Fibroblast of skin of right biceps (primary cell): ENCODE measurements around the gene PGM5.

Experiments
- DNase-seq: peaks from one replicate; pipeline ENCODE4 v3.0.0-alpha.2; 2013

Gene PGM5

DNA sequence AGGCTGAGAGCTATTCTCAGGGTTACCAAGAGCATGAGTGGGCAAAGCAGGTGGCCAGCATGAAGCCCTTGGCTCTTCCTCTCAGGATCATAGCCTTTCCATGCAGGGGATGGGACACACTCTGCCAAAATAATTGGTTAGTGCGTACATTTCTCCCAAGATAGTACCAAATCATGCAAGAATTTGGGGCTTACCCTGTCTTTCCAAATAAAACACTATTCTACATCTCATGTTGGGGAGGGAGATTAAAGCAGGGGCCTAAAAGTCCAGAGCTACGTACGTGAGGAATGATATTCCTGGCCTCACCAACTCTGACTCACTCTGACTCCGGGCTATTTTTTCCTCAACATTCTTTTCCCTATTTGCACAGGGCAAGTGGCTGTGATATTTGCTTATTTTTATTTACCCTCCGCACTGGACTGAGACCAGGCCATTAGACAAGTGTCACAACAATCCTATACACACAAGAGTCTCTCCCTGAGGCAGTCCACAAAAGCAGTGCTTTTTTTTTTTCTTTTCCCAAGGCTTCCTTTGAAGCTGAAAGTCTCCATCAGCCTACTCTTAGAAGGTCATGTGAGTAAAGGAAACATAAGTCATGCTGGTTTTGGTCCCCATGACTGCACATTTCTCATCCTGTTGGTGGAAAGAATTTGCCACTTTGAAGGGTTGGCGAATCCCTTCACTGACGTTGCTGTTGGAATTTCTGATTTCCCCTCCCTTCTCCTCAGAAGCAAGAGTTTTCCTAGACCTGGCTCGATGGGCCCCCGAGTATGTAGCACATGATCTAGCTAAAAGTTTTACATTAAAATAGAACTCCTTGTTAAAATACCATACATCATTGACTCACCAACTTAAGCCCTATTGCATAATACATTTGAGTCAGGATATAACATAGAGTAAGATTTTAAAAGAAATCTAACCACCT is 144.3 kb downstream of the PGM5 start:
- DNase-seq: peak; percentile 42

DNA sequence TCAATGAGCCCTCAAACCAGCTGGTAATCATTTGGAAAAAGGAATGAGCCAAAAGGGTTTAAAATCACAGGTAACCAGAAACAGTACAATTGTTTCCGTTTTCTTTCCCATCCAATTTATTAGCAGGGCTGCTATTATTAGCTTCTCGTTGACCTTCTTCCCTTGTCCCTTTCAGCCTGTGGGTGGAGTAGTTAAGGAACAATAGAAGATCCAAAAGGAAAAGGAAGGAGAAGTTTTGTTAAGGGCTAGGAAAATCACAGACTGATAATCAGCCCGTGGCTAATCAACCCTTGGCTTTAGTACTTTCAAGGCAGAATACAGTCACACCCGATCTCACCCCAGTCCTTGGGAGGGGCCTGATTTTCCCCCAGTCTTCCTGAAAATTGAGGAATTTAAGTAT is 145.9 kb downstream of the PGM5 start:
- DNase-seq: no peak

DNA sequence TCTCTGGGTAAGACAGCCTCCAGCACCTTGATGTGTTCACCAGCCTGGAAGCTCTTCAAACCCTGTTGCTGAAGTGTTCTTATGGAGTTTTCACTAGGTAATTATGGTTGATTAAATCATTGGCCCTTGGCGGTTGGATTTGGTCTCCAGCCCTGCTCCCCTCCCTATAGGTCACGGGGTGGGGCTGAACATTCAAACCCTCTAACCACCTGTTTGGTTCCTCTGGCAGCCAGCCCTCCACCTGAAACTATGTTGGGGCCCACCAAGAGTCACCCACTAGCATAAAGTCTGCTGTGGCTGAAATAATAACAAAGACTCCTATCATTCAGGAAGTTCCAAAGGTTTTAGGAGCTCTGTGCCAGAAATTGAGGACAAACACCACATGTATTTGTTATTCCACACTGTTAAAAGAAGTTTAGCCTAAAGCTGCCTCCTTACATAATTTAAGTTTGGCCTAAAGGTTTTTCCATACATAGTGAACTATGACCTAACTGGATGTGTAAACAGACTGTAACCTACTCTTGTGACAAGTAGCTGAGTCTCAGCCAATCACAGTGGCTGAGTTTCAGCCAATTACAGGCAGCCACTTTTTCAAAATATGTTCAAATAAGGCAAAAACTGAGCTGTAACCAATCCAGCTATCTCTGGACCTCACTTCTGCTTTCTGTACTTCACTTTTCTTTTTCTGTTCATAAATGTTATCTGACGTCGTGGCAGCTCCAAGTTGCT is 149.4 kb downstream of the PGM5 start:
- DNase-seq: no peak

DNA sequence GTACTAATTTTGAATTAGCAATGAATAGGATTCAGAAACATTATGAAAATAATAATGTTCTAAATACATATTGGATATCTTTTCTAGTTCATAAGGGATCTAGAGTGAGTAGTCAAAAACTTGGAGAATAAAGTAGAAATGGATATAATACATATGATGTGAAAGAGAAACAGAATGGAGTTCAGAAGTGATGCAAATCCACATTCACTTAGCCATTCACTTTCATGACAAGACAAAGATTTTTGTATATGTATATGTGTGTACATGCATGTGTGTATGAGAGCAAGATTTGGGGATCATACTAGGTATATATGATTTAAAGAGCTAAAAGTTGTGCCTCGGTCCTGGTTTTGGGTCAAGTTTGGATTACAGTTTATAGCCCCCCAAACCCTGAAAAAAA is 150.1 kb downstream of the PGM5 start:
- DNase-seq: no peak

DNA sequence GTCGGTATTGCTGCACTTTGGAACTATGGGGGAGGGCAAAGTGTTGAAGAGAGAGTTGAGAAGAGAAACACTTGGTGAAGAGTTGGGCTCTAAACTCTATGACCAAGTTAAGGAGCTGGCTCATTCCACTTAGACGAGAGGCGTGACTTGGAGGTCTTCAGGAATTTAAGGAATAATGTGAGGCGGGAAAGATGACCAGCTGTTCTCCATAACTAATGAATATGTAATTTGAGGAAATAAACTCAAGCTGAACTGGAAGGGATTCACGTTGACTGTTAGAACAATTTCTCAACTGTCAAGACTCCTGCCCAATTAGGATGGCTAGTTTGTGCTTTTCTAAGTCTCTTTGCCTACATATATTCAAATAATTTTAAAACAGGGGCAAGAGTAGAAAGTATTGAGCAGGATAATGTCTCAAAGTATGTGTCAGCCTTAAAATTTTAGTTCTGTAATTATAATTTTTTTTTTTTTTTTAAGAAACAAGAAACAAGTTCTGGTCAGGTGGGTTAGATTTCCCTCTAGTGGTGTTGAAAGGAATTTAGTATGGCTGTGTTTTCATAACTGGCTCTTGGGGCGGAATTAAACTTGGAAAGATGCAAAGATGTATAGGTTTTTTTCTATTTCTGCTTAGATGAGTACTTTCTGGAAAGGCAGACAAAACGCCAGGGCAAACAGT is 150.9 kb downstream of the PGM5 start:
- no peak for DNase-seq

DNA sequence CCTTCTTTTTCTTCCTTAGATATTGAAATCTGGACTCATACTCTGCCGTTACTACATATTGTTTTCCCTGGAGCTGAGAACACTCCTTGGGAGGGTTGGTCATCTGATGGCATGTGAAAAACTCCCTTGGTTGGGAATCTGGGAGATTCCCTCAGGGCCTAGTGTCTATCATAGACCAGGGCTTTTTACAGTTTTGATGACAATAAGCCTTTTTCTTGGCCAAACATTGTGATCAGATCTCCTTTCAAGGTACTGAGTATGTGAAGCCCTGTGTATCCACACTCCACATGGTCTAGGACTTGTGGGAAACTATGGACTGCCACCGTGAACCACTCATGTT is 151.4 kb downstream of the PGM5 start:
- DNase-seq: no peak

DNA sequence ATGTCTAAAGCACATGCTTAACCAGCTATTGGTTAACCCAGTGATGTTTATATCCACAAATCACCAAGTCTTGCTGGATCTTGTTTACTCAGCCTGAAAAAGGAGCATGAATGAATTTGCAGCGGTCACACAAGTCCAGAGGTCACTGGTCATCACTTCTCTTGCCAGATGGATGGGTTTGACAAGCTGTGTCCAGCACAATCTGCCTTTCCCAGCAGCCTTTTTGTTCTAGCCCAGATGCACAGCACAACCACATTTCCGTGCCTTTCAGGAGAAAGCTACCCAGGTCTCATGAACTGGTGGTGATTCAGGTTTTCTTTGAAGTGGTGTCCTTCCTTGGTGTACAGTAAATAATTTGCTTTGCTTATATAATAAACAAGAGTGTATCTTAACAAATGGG is 152.1 kb downstream of the PGM5 start:
- DNase-seq: no peak

DNA sequence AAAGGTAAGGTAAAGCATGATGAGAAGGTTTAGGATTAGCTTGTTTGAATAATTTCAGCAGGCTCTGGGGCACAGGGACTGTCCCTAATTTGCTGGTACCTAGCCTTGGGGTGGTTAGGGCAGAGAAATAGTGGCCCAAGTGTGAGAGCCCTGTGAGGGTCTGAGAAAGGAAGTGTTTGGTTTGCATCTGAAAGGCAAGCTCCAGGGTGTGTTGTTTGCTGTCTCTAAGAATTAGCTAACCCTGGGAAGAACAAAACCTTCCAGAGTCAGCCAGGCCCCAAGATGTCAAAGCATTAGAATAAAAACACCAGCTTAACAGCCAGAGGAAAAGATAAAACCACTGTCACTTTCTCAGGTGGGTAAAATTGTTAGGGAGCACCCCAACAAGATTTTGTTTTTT is 153.3 kb downstream of the PGM5 start:
- DNase-seq: no peak

DNA sequence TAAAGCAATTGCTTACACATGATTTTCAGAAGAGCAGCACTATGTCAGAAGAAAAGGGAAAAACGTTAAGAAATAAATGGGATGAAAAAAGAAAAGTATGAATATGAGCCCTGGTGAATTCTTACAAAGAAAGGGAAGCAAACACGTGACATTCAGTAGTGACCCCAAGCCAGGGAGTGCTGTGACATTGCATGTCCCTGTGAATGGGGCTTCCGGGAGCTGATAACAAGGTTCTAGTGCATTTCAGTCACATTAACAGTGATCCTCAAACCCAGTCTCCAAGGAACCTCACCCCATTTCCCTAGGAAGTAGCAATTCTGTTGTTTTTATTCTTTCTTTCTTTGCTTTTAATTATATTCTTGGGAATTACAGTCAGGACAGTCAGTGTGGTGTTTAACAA is 157.0 kb downstream of the PGM5 start:
- no peak for DNase-seq

DNA sequence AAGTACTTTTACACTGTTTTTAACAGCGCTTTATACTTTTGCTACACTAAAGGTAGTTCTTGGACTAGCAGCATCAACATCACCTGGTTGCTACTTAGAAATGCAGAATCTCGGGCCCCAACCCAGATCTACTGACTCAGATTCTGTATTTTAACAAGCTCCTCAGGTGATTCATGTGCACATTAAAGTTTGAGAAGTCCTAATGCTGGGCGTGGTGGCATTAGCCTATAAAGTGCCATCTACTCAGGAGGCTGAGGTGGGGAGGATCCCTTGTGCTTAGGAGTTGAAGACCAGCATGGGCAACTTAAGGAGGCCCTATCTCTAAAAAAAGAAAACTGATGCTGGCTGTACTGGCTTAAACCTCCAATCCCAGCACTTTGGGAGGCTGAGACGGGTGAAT is 157.6 kb downstream of the PGM5 start:
- DNase-seq: no peak

DNA sequence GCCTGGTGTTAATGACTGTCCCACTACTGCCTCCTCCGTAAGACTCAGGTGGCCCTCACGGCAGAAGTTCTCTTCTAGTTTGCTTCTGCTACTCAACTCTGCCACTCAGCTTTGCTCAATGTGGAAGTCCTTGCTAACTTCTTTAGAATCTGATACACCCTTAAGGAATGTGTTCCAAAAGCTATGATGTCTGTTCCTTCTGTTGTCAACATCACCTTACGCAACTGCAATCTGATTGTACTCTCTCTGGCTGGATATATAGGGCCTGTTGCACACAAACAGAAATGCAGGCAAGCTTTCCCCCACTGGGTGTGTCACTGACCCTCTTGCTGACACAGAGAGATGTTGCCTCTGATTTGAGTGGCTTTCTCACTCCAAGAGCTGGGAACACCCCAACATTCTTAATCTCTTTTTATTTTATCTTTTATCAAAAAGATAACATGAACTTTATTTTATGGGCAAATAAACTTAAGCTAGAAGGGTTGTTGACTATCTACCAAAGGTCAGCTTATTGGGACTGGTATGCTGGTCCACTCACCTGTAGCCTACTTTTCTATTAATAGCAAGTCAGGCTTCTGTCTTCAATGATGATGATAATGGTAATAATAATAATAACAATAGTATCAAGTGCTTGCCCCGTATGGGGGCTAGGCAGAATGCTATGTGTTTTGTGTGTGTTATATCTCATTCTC is 159.1 kb downstream of the PGM5 start:
- peak; percentile 28 for DNase-seq

DNA sequence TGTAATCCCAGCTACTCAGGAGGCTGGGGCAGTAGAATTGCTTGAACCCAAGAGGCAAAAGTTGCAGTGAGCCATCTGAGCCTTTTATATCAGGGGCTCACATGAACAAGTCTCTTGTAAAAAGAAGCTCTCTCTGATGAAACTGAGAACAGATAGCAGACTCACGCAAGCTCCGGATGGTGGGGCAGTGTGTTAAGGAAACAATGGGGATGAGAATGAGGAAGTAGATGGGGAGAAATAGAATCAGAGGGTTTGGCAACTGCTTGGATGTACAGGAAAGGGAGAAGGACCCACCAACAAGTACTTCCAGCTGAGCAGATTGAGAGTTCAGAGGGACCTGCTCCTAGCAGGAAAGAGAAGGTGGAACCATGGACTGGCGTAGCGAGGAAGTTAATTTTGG is 165.7 kb downstream of the PGM5 start:
- DNase-seq: no peak

DNA sequence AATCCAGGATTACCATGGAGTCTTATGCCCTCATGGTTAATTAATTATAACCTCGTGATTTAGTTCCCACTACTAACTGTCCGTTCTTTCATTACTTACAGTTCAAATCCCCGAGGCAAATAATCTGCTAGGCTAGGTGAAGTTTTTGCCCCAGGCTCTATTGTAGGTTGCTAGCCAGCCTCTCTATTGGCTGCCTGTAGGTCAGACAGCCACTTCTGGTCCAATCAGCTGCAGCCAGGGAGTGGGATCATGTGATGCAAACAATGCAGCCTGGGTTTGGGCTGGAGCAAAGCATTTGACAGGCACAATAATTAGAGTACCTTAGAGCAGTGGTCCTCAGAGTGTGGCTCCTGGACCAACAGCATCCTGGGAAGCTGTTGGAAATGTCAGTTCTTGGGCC is 166.5 kb downstream of the PGM5 start:
- DNase-seq: no peak

DNA sequence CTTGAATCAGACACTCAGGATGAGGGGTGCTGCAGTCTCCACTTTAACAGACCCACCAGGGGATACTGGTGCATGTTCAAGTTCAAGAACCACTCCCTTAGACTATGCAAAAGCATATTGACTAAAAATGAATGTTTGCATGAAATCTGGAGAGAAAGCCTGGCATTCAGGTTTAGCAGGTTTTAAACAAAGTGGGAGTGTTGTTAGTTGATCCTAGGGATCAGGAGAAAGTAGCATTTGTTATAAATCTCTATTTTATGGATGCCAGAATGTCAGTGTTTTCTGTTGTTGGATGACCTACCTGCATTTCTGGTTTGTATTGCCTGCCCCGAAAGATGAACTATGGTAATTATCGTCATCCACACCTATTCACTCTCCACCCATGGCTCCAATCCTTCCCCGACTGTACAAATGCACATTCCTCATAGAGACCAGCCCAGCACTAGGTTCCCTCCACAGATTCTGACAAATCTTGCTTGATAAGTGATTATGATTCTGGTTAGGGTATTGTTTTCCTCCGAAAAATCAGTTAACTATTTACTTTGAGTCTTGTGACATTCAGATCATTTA is 167.0 kb downstream of the PGM5 start:
- no peak for DNase-seq

DNA sequence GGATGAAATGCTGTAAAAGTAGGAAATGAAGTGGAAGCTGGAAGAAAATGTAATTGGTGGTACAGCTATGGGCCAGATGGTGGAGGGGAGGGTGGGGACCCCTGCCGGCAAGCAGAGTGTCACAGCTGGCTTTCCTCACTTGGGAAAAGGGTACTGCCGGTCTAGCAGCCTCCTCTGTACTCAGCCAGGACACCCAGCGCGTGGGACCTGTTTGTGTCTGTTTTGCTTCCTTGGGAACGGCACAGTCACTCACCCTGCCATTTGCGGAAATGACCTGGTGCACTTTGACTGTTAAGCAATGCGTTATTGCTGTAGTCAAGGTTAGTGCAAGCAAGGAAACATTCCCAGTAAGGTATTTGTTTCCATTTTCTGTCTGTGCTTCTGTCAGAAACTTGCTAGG is 174.2 kb downstream of the PGM5 start:
- no peak for DNase-seq

DNA sequence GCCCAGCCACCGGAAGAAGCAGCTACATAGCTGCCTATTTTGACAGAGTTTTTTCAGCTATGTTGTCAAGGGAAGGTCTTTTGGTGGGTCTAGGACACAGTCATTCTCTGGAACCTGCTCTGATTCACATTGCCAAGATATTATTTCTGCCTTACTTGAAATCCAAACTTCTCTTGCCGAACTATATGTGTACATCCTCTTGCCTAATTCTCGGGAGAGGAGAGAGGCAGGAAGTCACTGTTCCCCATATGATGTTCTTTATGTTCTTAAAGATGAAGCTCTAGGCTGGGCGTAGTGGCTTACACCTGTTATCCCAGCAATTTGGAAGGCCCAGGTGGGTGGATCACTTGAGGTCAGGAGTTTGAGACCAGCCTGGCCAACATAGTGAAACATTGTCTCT is 175.7 kb downstream of the PGM5 start:
- DNase-seq: no peak

DNA sequence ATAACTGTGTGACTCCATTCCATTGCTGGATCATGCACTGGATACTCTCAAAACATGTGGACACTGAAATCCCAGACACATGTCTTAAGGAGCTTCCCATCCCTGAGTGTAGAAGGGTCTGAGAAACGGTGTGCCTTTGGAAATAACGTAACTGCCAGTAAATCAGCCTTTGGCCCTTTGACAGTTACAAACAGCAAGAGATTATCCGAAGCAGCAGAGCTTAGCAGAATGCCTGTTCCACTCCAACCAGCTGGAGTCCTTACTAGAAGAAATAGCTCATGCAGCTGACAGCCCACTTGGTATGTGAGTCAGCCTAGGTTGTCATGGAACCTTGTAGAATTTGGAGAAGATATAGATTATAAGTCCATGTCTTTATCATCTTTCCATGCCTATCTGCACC is 177.3 kb downstream of the PGM5 start:
- DNase-seq: no peak

DNA sequence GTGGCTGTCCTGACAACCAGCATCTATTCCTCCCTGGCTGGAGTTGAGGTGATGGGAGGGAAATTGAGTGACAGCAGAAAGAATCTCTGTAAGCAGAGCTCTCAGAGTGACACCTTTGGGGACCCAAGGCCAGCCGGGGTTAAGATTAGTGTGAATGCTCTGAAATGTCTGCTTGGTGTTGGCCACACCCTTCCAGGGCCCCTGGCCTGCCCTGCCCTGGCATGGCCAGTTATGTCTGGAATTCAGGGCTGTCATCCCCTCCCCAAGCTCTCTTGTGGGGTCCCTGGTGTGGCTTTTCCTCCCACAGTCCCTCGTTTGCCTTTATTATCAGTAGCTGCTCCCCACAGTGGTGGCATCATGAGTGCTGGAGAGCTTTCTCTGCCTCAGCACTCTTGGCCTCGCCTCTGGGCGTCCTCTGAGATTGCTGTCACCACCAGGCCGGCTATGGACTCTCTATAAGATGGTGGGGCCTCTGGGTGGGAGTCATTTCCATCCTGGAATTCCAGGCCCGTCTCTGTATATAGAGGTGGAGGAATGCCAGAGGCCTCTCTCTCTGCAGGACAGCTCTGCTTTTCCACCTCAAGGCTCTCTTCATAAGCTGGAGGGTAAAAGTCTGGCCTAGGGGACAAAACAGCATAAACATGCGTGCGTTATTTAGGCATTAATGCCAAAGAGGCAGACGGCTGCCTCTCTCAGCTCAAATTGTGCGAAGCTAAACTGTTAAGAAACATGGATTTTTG is 180.6 kb downstream of the PGM5 start:
- no peak for DNase-seq

DNA sequence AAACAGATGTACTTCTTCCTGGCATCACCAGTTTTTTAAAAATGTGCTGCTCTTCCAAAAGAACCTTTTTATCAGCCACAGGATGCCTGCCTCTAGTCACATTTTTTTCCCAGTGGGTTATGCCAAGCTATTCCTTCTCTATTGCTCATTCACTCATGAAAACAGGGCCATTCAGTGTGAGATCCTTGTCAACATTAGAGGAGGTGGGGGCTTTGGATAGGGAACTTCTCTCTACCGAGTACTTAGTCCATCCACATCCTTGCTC is 181.1 kb downstream of the PGM5 start:
- no peak for DNase-seq

DNA sequence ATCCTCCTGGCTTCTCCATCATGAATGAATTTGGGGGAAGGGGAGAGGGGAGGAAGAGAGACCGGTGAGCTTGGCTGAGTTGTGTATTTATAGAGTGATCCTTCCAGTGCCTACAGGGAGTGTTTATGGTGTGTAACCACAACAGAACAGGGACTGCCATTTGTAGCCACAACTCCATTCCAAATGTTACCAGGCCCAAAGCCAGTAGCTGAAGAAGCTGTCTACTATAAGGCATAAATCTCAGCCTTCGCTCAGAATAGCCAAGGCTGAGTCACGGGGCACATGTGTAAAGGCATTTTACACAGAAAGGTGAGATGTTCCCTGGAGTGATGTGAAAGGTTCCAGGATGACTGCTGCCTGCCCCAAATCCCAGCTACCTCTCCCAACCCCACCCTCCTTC is 181.8 kb downstream of the PGM5 start:
- no peak for DNase-seq

DNA sequence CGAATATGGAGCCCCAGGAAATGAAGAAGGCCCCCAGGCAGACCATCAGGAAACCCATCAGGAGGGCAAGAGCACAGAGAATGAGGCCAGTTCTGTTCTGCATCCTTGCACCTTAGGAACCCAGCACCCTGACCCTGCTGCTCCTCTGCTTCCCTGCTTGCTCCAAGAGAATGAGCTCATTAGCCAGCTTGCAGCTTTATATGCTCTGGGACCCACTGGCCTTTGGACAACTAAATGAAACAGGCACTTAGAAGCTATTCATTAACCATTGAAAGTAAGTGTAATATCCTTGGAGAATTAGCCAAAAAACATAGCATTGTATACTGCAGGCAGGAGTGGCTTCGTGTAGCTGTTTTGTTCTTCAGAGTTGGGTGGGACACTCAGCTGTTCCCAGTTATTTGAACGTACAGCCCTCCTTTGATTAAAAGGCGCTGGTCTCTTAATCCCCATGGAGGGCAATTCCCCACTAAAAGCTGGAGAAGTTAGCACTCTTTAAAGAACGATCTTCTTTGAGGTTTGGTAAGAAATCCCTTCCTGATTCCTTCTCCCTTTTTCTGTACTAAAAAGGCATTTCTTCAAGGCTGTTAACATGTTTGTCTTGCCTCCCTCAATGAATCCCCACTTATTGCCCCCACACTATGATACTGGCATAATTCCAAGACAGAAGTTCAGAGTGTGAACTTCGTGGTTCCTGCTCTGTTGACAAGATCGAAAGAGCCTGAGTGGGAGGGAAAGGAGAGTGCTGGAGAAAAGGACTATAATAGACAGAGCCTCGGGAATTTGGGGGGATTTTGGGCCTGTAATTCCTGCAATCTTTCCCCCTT is 184.5 kb downstream of the PGM5 start, which contains the start of gene TMEM252:
Gene TMEM252 (minus strand): TSS at position 172 of the 824 bp plus-strand sequence. CDS start 69 bp downstream, at position 103.
- DNase-seq: no peak
